Spleen (tissue), 11 donors: ENCODE results near the gene SEC14L2. TPM values are rescaled to one million over a fixed set of nuclear protein-coding genes. Genes with fewer than 3 reads are reported as not detected.

Experiments used
- DNase-seq: peaks from one replicate; pipeline ENCODE4 v3.0.0-alpha.2; 2020
- H3K27ac ChIP-seq, 8 donors: fragments of 200-600 bp; sonication (generic) in 7 of 8; 1 replicate in 4 of 8; 2 replicates in 4 of 8; pipeline versions ENCODE4 v1.5.0 to v1.8.0; 2016 to 2021; ENCODE audit warnings: inconsistent platforms in 4 of 8, mild to moderate bottlenecking in 4 of 8, moderate library complexity in 1 of 8
- H3K27me3 ChIP-seq, 7 donors: fragments of 200-600 bp; sonication (generic) in 6 of 7; replicated peaks in 1 of 7; 1 replicate in 4 of 7; 2 replicates in 3 of 7; pipeline versions ENCODE4 v1.5.0 to v1.8.0; 2016 to 2021; ENCODE audit warnings: inconsistent platforms in 3 of 7, mild to moderate bottlenecking in 1 of 7
- H3K36me3 ChIP-seq, 6 donors: fragments of 200-600 bp; sonication (generic) in 5 of 6; 1 replicate in 4 of 6; 2 replicates in 2 of 6; pipeline versions ENCODE4 v1.5.0 to v1.8.0; 2016 to 2021; ENCODE audit warnings: inconsistent platforms in 2 of 6
- H3K4me1 ChIP-seq, 6 donors: fragments of 200-600 bp; sonication (generic) in 5 of 6; 1 replicate in 3 of 6; 2 replicates in 3 of 6; pipeline versions ENCODE4 v1.5.0 to v1.8.0; 2016 to 2021; ENCODE audit warnings: inconsistent platforms in 3 of 6
- H3K4me3 ChIP-seq, 8 donors: fragments of 200-600 bp; sonication (generic) in 7 of 8; 1 replicate in 4 of 8; 2 replicates in 4 of 8; pipeline versions ENCODE4 v1.5.0 to v1.8.0; 2016 to 2021; ENCODE audit warnings: inconsistent platforms in 4 of 8, mild to moderate bottlenecking in 4 of 8, moderate library complexity in 2 of 8
- H3K9me3 ChIP-seq, 8 donors: fragments of 200-600 bp; sonication (generic) in 7 of 8; 1 replicate in 4 of 8; 2 replicates in 4 of 8; pipeline versions ENCODE4 v1.5.0 to v1.8.0; 2016 to 2021; ENCODE audit warnings: inconsistent platforms in 4 of 8
- CTCF ChIP-seq, 11 experiments: fragments of 200-600 bp in 7 of 11; fragments of 450-650 bp in 4 of 11; sonication (generic) in 4 of 11; IDR thresholded peaks in 8 of 11; conservative IDR thresholded peaks in 3 of 11; 1 replicate in 7 of 11; 2 replicates in 4 of 11; pipeline versions ENCODE4 v1.4.0 to v1.8.0; 2016 to 2021; ENCODE audit warnings: antibody characterized with exemption in 11 of 11, inconsistent platforms in 4 of 11, mild to moderate bottlenecking in 1 of 11
- POLR2A ChIP-seq, 3 donors: fragments of 450-650 bp; IDR thresholded peaks; one replicate each; pipeline ENCODE4 v1.5.1; 2017; ENCODE audit warnings: antibody characterized with exemption in 3 of 3, mild to moderate bottlenecking in 1 of 3
- POLR2AphosphoS5 ChIP-seq, 3 donors: sonication (generic); formaldehyde crosslinking; IDR thresholded peaks; one replicate each; pipeline ENCODE4 v1.5.1; 2017; ENCODE audit warnings: antibody characterized with exemption in 3 of 3
- WGBS, 5 donors: extraction: QIAGEN DNeasy Blood & Tissue Kit in 3 of 5; methylation state at CpG; one replicate each; pipeline versions ENCODE4 v1.1.5 to v1.1.7; 2013 to 2018; 5-methylcytosine and 5-hydroxymethylcytosine counted together
- intact Hi-C: fragments of 100-400 bp; cut with DNase I; formaldehyde crosslinking; loops from one replicate; pipeline ENCODE4 v1.15.0; 2023; ENCODE audit warnings: low total_unique reads
- polyA plus RNA-seq, 3 donors: library from polyadenylated mRNA; stranded (reverse); fragments of 200-250 nt; gene quantifications; one replicate each; pipeline ENCODE4 v1.2.1, GENCODE V29; 2013
- total RNA-seq, 7 donors: library from RNA; depleted of rRNA in 3 of 7; stranded (reverse); fragments of >200 nt in 3 of 7; fragmentation: NEBNext Ultra II Directional in 4 of 7; extraction: Animal tissue kit (Norgen Biotek cat#: 25700) in 4 of 7; gene quantifications; one replicate each; pipeline versions ENCODE4 v1.1.0 to v1.2.1, GENCODE V29; 2016 to 2021
- donor health status: healthy with polysubstance abuse.
- donor health status: DM: no; HTN: no; CAD: no; lungs with moderate emphysema.
- donor health status: DM: no; HTN: no; CAD: no.
- donor health status: Bipolar disorder and iron deficiency.
- donor health status: healthy.
- donor health status: DM: no; HTN: no; CAD: no.
- donor health status: DM: yes; HTN: yes; CAD: no.

Gene SEC14L2
- total and polyA plus RNA-seq, 10 donors = 0.52 to 6.1 (median 1.7) TPM

GRCh38 chr22:30435674-30436126 lies 38.9 kb downstream of the SEC14L2 start:
- TF ChIP-seq CTCF (IDR thresholded peaks at IDR 0.05 in 8 of 11, conservative IDR thresholded peaks at IDR 0.05 in 3 of 11) (peak in 9 of 11 experiments; percentile 37 to 72 (median 61)), POLR2AphosphoS5 (IDR thresholded peaks at IDR 0.05) (peak; percentile 54 to 84 (median 74)), POLR2A (IDR thresholded peaks at IDR 0.05) (peak in 1 of 3 donors; percentile 2)
- peaks cover 0 to 10% (median 0%) of the 10 kb centered on the region in 6 donors for H3K4me1 ChIP-seq
- H3K4me3 ChIP-seq = peak overlapping the region in 1 of 8 donors; percentile 50
- DNase-seq = peak; percentile 91
- peaks cover 0 to 28% (median 0%) of the 10 kb centered on the region in 7 donors for H3K27me3 ChIP-seq
- WGBS, 5 donors = 35 to 57% (median 38%) methylated on average over 6 of the region's 6 CpGs
- H3K9me3 ChIP-seq = peaks cover 0 to 19% (median 14%) of the 10 kb centered on the region in 8 donors
- intact Hi-C loops = no loop called here
- peak overlapping the region; percentile 76 to 93 (median 82) for H3K27ac ChIP-seq
- H3K36me3 ChIP-seq = no peaks in the 10 kb centered on the region

- DNase-seq = no peak
- 86 to 100% (median 95%) methylated on average over 2 of the region's 2 CpGs for WGBS, 5 donors
- Histone ChIP-seq H3K4me1 (peaks cover 0 to 10% (median 0%) of the 10 kb centered on the region in 6 donors), H3K4me3 (peak overlapping the region in 1 of 8 donors; percentile 50), H3K27me3 (peaks cover 0 to 33% (median 0%) of the 10 kb centered on the region in 7 donors), H3K36me3 (no peaks in the 10 kb centered on the region), H3K27ac (peak overlapping the region; percentile 76 to 93 (median 82)), H3K9me3 (peaks cover 0 to 19% (median 14%) of the 10 kb centered on the region in 8 donors)
- intact Hi-C loops = no loop called here
- no peak for TF ChIP-seq CTCF (IDR thresholded peaks at IDR 0.05 in 8 of 11, conservative IDR thresholded peaks at IDR 0.05 in 3 of 11)
- TF ChIP-seq POLR2A (IDR thresholded peaks at IDR 0.05) = no peak
- TF ChIP-seq POLR2AphosphoS5 (IDR thresholded peaks at IDR 0.05) = no peak
Measured at GRCh38 chr22:30436196-30436595, 39.4 kb downstream of the SEC14L2 start.

- intact Hi-C loops = no loop called here
- peaks cover 0 to 13% (median 7%) of the 10 kb centered on the region in 6 donors for H3K4me1 ChIP-seq
- no peak overlapping the region for H3K27ac ChIP-seq
- no peak for DNase-seq
- TF ChIP-seq CTCF (IDR thresholded peaks at IDR 0.05 in 8 of 11, conservative IDR thresholded peaks at IDR 0.05 in 3 of 11) = no peak
- TF ChIP-seq POLR2A (IDR thresholded peaks at IDR 0.05) = no peak
- TF ChIP-seq POLR2AphosphoS5 (IDR thresholded peaks at IDR 0.05) = no peak
- 70 to 89% (median 77%) methylated on average over 3 of the region's 3 CpGs for WGBS, 5 donors
- H3K9me3 ChIP-seq = peaks cover 0 to 23% (median 14%) of the 10 kb centered on the region in 8 donors
- H3K27me3 ChIP-seq = peaks cover 0 to 49% (median 0%) of the 10 kb centered on the region in 7 donors
- H3K36me3 ChIP-seq = no peaks in the 10 kb centered on the region
- H3K4me3 ChIP-seq = no peak overlapping the region
Measured at GRCh38 chr22:30438559-30438958, 41.7 kb downstream of the SEC14L2 start.

GRCh38 chr22:30439226-30439625 lies 42.4 kb downstream of the SEC14L2 start:
- 86 to 93% (median 91%) methylated on average over 4 of the region's 4 CpGs for WGBS, 5 donors
- Histone ChIP-seq H3K4me3 (no peak overlapping the region), H3K9me3 (peaks cover 0 to 23% (median 14%) of the 10 kb centered on the region in 8 donors), H3K4me1 (peaks cover 0 to 13% (median 7%) of the 10 kb centered on the region in 6 donors), H3K27ac (no peak overlapping the region), H3K27me3 (peaks cover 0 to 56% (median 0%) of the 10 kb centered on the region in 7 donors), H3K36me3 (no peaks in the 10 kb centered on the region)
- TF ChIP-seq CTCF (IDR thresholded peaks at IDR 0.05 in 8 of 11, conservative IDR thresholded peaks at IDR 0.05 in 3 of 11) = no peak
- TF ChIP-seq POLR2A (IDR thresholded peaks at IDR 0.05) = no peak
- DNase-seq = no peak
- intact Hi-C loops = no loop called here
